Measurements from ENCODE around the gene CLCN6. TPM values are rescaled to one million over a fixed set of nuclear protein-coding genes. Genes with fewer than 3 reads are reported as not detected.

Gene CLCN6
- total and polyA plus RNA-seq, 2 of the 13 experiments (the other 11 are each of a cell fraction or from before 2014, with no cell fraction given) = 14.9 to 19.3 TPM

DNA sequence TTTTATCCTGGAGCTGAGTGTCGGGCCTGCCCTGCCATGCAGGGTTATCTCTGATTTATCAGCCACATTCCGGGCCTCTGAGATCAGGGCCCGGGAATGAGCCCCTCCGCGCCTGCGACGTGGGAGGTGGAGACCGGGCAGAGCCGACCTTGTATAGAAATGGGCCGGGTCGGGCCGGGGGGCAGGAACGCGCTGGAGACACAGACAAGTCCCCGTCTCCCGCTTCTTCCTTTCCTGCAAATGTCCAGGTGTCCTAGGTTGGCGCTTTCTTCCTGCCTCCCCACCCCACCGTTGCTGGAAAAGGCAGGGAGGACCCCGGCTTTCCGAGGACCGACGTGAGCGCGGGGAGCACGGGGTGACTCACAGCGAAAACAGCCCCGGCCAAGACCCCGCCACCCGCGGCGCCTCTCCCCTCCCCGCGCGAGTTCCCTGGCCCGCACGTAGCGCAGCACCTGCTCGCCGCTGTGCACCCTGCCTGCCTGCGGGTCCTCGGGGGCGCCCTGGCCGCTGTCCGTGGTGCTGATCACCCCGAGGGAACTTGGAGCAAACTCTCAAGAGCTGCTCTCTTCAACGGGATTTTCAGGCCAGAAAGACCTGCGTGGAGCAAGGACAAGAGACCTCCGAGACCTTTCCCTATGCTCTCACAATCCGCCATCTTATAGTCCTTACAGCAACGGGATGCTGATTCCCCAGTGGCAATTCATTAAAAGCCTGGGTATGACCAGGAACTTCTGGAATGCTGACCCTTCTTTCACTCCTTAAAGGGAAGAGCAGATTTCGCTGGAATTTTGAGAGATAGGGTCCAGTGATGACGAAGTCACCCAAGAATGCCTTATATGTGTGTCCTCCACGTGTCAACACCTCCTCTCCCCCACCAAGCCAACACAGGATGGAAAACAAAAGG lies 53.2 kb downstream of the CLCN6 start:
- ATAC-seq (peak; percentile 88), DNase-seq (ENCODE audit: low spot score) (peak; percentile 52), FAIRE-seq (no peak)
- BruUV-seq (replicated peaks) = no TSS peak
- Histone ChIP-seq H3K36me3 (replicated peaks in 1 of 2; ENCODE audit: control insufficient read depth in 1 of 2, insufficient read depth in 2 of 2, low read length in 2 of 2) (no peaks in the 10 kb centered on the region), H4K20me1 (ENCODE audit: insufficient read depth, low read length) (no peaks in the 10 kb centered on the region), H3K27ac (ENCODE audit: extremely low read length, insufficient read depth, low read length) (no peak overlapping the region), H2AFZ (ENCODE audit: low read length) (no peak overlapping the region), H3K4me2 (ENCODE audit: low read depth, low read length) (peak overlapping the region; percentile 47), H3K9ac (ENCODE audit: insufficient read depth, low read depth, low read length) (no peak overlapping the region), H3K4me3 (replicated peaks in 1 of 3; ENCODE audit: insufficient read depth in 1 of 3, low read depth in 2 of 3, low read length in 3 of 3) (peak overlapping the region in 2 of 3 experiments; percentile 17 to 51; a peak in 2 of 6 replicates), H3K9me3 (ENCODE audit: low read length) (no peaks in the 10 kb centered on the region), H3K79me2 (ENCODE audit: insufficient read depth, low read length) (no peaks in the 10 kb centered on the region), H3K27me3 (ENCODE audit: control insufficient read depth in 1 of 2, insufficient read depth in 2 of 2, low read length in 2 of 2) (peaks cover 2 to 28% of the 10 kb centered on the region in 2 experiments; a peak in 4 of 5 replicates), H3K4me1 (ENCODE audit: insufficient read depth, low read length) (no peaks in the 10 kb centered on the region)
- ChIA-PET CTCF (ENCODE audit: low intra/inter-chr PET ratio, low total read pairs) (no interaction called here), POLR2A (interaction anchor here (1.8 kb wide), 1 partner anchor 49 kb away, joined by 6 read pairs; no protein-coding TSS in a partner anchor)
- intact Hi-C loops (cut with micrococcal nuclease; ENCODE audit: unreplicated experiment) = loop anchor here (1.0 kb wide), 1 partner anchor 17 kb away; no protein-coding TSS in a partner anchor
- WGBS (ENCODE audit: low lambda C conversion rate) = 2% methylated on average over 20 of the region's 53 CpGs
- in situ Hi-C loops (cut with HindIII; ENCODE audit: extremely low pct_ligation_motif_present, low pct_unique_long_range_greater_than_20kb) = no loop called here
- TF ChIP-seq NFKBIZ (CRISPR knock-in tag; IDR thresholded peaks at IDR 0.05) (peak; percentile 94; the same call in 1 of the 2 replicates), FIP1L1 (IDR thresholded peaks at IDR 0.05; ENCODE audit: borderline replicate concordance, insufficient read depth, low read depth, low read length) (no peak), ZNF143 (CRISPR knock-in tag; IDR thresholded peaks at IDR 0.05) (no peak), KMT2A (CRISPR knock-in tag; IDR thresholded peaks at IDR 0.05) (peak; percentile 79), ZNF451 (CRISPR knock-in tag; IDR thresholded peaks at IDR 0.05) (peak; percentile 71; the same call in 1 of the 2 replicates), SMAD1 (CRISPR knock-in tag; IDR thresholded peaks at IDR 0.05; ENCODE audit: borderline replicate concordance, low read depth) (0 out of 2 replicates have a peak, but pooled peaks have one; percentile 69), ZSCAN9 (CRISPR knock-in tag; IDR thresholded peaks at IDR 0.05; ENCODE audit: borderline replicate concordance) (peak; percentile 100), ZSCAN31 (CRISPR knock-in tag; IDR thresholded peaks at IDR 0.05; ENCODE audit: low read depth) (peak; percentile 70; the same call in 1 of the 2 replicates), ZNF317 (CRISPR knock-in tag; IDR thresholded peaks at IDR 0.05) (peak; percentile 80), ZNF501 (CRISPR knock-in tag; IDR thresholded peaks at IDR 0.05) (peak; percentile 92), MYC (CRISPR knock-in tag; IDR thresholded peaks at IDR 0.05; ENCODE audit: borderline replicate concordance) (peak; percentile 78; the same call in 1 of the 2 replicates), PITX1 (CRISPR knock-in tag; IDR thresholded peaks at IDR 0.05) (peak; percentile 74; the same call in 1 of the 2 replicates), ZNF367 (CRISPR knock-in tag; IDR thresholded peaks at IDR 0.05; ENCODE audit: borderline replicate concordance) (peak; percentile 94; the same call in 1 of the 2 replicates)
- TF ChIP-seq, protein P1, sequence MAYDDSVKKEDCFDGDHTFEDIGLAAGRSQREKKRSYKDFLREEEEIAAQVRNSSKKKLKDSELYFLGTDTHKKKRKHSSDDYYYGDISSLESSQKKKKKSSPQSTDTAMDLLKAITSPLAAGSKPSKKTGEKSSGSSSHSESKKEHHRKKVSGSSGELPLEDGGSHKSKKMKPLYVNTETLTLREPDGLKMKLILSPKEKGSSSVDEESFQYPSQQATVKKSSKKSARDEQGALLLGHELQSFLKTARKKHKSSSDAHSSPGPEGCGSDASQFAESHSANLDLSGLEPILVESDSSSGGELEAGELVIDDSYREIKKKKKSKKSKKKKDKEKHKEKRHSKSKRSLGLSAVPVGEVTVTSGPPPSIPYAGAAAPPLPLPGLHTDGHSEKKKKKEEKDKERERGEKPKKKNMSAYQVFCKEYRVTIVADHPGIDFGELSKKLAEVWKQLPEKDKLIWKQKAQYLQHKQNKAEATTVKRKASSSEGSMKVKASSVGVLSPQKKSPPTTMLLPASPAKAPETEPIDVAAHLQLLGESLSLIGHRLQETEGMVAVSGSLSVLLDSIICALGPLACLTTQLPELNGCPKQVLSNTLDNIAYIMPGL (CRISPR knock-in tag; IDR thresholded peaks at IDR 0.05; ENCODE audit: borderline replicate concordance in 1 of 2, low read depth in 1 of 2) = peak; percentile 60 to 77; a peak in 3 of 4 replicates
- TF ChIP-seq, protein P2, sequence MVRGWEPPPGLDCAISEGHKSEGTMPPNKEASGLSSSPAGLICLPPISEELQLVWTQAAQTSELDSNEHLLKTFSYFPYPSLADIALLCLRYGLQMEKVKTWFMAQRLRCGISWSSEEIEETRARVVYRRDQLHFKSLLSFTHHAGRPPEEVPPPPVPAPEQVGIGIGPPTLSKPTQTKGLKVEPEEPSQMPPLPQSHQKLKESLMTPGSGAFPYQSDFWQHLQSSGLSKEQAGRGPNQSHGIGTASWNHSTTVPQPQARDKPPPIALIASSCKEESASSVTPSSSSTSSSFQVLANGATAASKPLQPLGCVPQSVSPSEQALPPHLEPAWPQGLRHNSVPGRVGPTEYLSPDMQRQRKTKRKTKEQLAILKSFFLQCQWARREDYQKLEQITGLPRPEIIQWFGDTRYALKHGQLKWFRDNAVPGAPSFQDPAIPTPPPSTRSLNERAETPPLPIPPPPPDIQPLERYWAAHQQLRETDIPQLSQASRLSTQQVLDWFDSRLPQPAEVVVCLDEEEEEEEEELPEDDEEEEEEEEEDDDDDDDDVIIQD (CRISPR knock-in tag; IDR thresholded peaks at IDR 0.05; ENCODE audit: low read depth) = peak; percentile 86
- TF ChIP-seq, protein P3, sequence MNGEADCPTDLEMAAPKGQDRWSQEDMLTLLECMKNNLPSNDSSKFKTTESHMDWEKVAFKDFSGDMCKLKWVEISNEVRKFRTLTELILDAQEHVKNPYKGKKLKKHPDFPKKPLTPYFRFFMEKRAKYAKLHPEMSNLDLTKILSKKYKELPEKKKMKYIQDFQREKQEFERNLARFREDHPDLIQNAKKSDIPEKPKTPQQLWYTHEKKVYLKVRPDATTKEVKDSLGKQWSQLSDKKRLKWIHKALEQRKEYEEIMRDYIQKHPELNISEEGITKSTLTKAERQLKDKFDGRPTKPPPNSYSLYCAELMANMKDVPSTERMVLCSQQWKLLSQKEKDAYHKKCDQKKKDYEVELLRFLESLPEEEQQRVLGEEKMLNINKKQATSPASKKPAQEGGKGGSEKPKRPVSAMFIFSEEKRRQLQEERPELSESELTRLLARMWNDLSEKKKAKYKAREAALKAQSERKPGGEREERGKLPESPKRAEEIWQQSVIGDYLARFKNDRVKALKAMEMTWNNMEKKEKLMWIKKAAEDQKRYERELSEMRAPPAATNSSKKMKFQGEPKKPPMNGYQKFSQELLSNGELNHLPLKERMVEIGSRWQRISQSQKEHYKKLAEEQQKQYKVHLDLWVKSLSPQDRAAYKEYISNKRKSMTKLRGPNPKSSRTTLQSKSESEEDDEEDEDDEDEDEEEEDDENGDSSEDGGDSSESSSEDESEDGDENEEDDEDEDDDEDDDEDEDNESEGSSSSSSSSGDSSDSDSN (CRISPR knock-in tag; IDR thresholded peaks at IDR 0.05) = peak; percentile 57; the same call in 1 of the 2 replicates

Measured in HepG2 (cell line).